ENCODE results near the gene GPR107.

DNA sequence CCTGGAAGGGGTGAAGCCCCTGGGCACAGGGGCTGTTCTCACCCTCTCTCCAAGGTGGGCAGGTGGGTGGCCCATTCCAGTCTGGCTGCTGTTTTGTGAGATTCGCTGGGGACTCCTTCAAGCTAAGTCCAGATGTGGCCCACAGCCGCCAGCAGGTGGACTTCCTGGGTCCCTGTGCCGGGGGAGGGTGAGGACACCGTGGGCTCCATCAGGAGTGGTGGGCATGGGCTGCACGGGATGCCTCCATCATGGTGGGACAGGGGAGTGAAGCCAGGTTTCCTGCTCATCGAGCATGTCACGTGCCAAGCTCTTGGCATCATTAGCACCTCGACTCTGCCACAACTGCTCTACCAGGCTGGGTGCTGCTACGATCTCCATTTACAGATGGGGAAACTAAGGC, 120.3 kb downstream of the GPR107 start:
- TF ChIP-seq, protein P1, sequence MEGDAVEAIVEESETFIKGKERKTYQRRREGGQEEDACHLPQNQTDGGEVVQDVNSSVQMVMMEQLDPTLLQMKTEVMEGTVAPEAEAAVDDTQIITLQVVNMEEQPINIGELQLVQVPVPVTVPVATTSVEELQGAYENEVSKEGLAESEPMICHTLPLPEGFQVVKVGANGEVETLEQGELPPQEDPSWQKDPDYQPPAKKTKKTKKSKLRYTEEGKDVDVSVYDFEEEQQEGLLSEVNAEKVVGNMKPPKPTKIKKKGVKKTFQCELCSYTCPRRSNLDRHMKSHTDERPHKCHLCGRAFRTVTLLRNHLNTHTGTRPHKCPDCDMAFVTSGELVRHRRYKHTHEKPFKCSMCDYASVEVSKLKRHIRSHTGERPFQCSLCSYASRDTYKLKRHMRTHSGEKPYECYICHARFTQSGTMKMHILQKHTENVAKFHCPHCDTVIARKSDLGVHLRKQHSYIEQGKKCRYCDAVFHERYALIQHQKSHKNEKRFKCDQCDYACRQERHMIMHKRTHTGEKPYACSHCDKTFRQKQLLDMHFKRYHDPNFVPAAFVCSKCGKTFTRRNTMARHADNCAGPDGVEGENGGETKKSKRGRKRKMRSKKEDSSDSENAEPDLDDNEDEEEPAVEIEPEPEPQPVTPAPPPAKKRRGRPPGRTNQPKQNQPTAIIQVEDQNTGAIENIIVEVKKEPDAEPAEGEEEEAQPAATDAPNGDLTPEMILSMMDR (IDR thresholded peaks at IDR 0.05), result no peak
- no peak for TF ChIP-seq ZFX (IDR thresholded peaks at IDR 0.05; ENCODE audit: borderline replicate concordance)
